GM18861 (cell line): ENCODE measurements around the gene P2RY14.
"Not testable (repeated sequence)": the region's sequence is repeated elsewhere in the genome, so short reads cannot be mapped to it uniquely, and the experiment has no call there.

Experiments
- ATAC-seq: cut with Tn5 transposase; IDR thresholded peaks from one replicate; pipeline ENCODE4 v1.9.1; 2021; ENCODE audit not compliant: unreplicated experiment

Gene P2RY14

DNA sequence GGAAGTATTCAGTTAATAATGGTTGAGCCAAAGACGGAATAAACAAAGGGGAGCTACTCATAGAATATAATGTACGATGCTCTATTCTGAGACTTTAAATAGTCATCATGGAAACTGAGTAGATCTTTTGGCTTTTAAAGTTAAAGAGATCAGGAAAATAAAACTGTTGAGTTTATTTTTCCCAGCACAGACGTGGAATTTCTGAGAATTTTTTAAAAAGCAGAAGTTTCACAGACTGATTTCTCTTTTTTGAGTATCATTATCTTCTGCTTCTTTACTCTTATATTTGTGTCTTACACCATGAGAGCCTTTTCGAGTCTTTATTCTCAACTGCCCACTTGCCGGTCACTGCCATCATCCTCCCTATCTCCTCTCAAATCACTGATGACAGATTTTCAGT lies 13.2 kb downstream of the P2RY14 start:
- ATAC-seq, result no peak

DNA sequence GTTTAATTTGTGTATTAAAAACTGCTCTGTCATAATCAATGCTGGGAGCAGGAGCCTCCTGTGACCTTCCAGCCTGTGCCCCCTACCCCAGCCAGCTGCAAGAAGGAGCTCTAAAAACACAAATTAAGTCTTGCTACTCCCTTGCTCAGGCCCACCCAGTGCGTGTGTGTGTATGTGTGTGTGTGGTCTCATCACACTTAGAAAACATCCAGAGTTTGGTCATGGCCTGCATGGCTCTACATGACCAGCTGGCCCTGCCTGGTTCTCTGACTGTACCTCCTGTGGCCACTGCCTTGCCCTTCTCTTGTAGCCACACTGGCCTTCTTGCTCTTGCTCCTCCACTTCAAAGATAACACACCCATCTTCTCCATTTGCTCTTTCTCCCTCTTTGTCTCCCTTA lies 13.7 kb downstream of the P2RY14 start:
- ATAC-seq, result no peak

DNA sequence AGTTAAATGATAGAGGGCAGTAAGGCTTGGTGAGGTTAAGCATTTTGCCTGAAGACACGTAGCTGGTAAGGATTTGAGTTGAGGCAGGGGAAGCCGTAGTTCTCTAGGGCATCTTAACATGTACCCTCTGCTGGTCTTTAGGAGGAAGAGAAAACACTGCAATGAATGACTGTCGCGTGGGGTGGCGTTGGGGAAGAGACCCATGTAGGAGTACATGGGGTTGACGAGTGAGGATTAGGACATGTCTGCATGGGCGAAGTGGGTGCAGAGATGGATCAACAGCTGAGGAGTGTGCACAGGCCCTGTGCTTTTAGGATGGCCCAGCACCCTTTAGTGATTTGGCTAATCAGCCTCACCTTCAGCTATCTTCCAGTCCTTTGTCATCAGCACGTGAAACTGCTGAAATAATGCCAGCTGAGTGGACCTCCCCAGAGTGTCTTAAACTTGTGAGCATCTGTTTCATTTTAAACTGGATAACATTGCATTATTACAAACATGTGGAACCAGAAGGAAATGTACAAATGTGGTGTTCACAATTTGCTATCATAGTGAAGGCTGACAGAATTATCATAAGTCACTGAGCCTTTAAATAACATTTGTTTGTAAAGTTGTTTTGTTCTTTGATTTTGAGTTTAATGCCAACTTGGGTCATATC lies 15.3 kb downstream of the P2RY14 start:
- ATAC-seq, result no peak

DNA sequence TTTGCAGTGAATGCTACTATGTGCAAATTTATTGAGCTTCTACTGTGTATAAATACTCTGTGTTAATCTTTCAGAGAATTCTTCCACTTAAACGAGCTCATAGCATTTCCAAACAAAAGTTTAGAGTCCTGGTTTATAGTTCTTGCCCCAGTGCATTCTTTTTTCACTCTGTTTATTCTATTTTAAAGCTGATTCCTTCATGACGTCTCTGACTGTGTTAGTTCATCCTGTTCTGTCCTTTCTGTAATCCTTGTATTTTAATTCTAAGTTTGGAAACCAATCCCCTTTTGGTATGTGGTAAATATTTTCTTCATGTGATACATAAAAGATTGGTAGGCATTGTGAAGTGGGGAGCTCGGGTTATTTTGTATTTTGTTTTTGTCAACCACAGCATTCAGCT lies 18.7 kb downstream of the P2RY14 start:
- ATAC-seq, result no peak

DNA sequence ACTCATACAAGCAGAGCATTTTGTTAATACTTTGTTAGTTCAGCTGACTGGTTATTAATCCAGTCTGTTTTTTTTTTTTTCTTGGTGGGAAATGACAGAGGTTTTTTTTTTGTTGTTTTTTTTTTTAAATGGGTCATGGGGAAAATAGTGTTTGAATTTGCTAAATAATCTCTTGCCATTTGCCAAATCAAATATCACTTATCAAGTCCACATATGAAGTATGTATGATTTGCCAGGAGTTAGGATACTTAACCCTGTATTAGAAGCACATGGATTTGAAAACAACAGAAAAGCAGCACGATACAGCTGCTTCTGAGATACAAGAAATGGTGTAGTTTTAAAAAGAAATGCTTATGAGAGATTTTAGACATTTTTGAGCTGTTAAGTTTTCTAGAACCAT lies 21.6 kb downstream of the P2RY14 start:
- no peak for ATAC-seq

DNA sequence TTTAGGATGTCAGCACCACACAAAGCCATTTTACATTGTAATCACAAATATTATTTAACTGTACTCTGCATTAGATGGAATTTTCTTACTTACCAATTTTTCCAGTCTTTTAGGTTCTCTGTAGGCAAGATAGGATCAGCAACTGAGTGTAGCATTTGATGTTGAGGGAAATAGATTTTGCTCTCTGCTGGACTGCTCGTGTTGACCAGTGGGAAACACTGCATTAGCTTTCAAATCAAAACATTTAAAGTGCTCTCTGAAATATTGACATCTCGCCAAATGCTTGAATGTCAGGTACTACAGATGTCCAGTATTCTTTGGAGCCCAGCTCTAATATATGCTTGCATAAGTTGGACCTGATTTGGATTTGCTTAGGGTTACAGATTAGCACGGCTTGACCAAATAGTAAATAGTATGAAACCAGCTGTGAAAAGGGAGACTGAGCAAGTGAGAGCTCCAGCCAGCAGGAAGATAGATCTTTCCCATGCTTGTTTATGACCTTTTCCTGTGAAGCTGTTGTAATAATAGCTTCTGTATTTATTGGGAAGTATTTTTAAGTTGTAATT lies 29.5 kb downstream of the P2RY14 start:
- ATAC-seq, result no peak

DNA sequence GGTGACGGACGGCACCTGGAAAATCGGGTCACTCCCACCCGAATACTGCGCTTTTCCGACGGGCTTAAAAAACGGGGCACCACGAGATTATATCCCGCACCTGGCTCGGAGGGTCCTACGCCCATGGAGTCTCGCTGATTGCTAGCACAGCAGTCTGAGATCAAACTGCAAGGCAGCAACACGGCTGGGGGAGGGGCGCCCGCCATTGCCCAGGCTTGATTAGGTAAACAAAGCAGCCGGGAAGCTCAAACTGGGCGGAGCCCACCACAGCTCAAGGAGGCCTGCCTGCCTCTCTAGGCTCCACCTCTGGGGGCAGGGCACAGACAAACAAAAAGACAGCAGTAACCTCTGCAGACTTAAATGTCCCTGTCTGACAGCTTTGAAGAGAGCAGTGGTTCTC lies 36.3 kb downstream of the P2RY14 start:
- not testable (repeated sequence) for ATAC-seq

DNA sequence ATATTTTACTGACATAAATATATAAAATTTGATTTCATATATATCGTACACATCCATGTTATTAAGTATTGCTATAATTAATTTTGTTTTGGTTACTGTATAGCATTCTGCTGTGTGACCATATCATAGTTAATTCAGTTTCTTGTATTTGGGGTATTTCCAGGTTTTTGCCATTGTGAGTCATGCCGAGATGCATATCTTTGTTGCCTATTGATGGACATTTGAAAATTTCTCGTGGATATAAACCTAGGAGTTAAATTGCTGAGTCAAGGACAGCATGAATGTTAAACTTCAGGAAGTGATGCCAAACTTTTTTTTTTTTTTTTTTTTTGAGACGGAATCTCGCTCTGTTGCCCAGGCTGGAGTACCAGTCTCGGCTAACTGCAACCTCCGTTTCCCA lies 41.6 kb downstream of the P2RY14 start:
- ATAC-seq, result no peak

DNA sequence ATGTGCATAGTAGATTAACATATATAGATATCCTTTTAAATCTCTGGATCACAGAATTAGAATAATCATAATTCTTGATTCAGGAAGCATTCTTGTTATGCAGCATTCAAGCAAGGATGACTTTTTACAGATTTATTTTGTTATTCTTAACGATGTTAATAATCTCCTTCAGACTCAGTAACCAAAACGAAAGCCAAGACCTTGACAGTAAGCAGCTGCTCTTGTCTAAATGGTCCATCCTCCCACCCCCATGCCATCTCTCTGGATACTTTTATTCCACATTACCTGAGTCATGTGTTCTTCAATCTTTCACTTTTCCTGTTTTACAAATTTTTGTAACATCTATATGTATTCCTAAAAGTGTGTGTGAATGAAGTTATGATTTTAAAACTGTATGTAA lies 42.0 kb downstream of the P2RY14 start:
- ATAC-seq, result no peak

DNA sequence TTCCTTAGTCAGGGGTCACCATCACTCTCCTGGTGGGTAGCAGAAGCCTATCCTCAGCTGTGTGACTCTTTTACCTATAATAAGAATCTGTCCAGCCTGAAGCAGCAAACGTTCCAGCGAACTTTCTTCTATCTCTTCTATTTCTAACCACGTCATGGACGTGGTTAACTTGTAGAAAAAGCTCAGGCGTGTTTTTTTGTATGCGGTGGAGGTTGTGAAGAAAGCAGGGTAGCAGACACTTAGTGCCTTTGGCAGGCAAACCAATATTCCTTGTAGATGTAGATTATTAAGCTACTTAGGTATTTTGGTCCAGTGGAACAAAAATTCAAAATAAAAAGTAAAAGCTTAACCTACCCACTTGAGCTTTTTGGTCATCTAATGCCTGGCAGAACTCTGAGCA lies 43.5 kb downstream of the P2RY14 start:
- no peak for ATAC-seq

DNA sequence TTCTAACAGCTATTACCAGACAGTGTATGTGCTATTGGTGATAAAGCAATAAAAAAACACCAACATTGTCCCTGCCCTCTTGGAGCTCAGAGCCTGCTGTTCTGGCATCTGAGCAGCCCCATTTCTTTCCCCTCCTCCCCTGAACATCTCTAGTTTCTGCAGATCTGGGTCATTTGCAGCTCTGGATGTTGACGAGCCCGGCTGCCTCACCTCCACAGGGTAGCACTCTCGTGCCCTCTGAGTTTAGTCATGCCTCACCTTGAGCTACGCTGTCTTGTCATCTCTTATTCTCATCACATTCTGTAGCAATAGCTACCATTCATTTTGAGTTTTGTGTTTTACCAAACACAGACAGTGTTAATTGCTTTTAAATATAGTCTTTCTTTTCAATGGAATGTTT lies 45.4 kb downstream of the P2RY14 start:
- no peak for ATAC-seq

DNA sequence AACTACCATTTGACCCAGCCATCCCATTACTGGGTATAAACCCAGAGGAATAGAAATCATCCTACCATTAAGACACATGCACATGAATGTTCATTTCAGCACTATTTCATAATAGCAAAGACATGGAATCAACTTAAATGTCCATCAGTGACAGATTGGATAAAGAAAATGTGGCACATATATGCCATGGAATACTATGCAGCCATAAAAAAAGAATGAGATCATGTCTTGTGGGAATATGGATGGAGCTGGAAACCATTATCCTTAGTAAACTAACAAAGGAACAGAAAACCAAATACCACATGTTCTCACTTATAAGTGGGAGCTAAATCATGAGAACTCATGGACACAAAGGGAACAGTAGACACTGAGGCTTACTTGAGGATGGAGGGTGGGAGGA lies 45.9 kb downstream of the P2RY14 start:
- ATAC-seq, result not testable (repeated sequence)

DNA sequence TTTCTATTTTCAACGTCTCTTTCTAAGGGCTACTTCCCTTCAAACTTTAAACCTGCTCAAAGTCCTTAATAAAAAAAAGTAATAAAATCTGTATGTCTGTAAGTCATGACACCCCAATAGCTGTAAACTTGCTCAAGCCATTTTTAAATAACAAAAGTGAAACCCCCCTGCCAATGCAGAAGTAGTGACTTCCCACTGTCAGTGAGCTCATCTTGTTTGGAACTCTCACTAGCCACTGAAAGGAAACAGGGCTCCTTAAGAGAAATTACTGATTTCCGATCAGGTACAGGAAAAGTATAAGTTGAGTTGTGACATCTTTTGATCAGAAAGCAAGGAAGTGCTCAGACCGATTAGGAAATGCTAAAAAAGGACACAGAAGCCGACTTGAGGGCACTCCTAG lies 47.7 kb downstream of the P2RY14 start:
- ATAC-seq, result peak; percentile 43

DNA sequence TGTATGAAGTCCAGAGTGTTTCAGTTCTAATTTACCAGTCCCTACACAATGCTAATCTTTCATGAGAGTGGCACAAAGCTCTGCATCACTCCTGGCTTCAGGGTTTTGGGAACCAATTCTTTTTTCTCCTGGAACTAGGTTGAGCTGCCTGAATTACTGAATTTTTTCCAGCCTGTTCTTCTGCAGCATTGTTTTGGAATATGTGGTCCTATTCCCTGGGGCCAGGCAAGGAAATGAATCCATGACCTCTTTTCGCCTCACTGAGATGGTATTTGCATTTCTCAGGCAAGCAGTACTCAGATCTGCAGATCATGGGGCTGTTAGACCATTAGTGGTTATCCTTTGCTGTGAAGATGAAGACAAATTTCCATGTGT lies 49.7 kb downstream of the P2RY14 start:
- ATAC-seq, result no peak

DNA sequence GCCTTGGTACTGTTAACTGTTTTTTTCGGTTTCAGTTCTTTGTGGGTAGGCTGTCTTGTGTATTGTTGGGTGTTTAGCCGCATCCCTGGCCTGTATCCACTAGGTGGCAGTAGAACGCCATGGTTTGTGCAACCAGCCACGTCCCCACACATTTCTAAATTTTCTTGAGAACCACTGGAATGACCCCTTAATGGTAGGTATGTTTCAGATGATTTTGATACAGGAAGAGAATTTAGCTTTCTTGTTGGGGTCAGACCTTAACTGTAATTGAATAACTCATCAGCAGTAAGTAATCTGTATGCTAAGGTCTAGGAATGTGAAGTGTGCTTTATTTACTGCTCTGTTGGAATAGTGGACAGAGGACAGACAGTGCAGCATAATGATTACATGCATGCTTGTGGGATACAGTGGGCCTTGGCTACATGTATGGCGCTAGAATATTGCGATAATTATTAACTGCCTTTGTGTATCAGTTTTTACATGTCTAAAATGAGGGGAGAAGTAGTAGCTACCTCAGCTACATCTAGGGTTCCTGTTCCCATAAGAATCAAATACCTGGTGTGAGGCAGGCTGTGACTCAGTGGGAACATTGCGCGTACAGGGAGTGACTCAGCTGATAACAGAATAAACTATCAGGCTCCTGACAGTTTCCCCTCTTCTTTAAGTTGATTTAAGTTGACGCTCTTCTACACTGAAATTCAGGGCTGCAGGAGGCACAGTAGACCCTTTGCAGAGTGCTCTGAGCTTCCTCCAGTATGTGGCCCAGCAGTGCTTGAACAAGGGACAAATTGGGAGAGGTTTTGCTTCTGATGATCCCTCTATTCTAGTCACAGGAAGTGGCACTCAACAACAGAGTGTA lies 50.3 kb downstream of the P2RY14 start:
- ATAC-seq, result peak; percentile 82

DNA sequence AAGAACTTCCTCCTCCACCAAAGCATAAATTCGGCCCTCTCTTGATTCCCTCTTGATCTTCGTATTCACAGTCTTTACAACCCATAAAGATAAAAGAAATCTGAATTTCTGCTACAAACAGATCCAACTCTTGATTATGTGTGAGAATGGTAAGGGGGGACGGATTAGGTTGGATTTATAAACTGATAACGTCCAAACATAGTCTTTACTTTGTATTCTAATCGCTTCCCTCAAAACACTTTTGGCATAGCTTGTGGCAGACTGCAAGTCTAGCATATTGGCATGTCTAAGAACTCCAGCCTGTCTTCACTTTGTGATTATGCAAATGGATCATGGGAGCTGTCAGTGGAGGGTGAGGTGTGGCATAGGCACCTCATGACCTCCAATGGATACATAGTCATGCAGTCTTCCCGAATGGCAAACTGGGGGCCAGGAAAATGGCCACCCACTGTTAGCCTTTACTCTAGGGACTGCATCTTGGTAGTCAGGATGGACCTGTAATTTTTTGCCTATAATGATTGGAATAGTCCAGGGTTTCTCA lies 51.0 kb downstream of the P2RY14 start:
- ATAC-seq, result peak; percentile 31

DNA sequence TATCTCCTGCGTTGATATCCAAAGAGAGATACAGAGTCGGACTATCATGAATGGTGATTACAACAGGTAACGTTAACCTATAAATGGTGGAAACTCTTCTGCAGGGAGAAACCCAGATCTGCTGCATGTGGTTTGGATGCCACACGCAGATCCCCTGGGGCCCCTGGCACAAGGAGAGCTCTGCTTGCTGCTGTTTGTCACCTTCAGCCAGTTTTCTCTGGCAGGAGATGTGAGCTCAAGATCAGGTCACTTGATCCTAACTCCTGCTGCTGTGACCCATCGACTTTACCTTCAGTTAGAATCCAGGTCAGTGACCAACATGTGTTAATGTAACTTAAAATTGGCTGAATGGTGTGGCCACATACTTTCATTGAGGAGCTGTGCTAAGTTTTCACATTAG lies 51.5 kb downstream of the P2RY14 start:
- no peak for ATAC-seq

DNA sequence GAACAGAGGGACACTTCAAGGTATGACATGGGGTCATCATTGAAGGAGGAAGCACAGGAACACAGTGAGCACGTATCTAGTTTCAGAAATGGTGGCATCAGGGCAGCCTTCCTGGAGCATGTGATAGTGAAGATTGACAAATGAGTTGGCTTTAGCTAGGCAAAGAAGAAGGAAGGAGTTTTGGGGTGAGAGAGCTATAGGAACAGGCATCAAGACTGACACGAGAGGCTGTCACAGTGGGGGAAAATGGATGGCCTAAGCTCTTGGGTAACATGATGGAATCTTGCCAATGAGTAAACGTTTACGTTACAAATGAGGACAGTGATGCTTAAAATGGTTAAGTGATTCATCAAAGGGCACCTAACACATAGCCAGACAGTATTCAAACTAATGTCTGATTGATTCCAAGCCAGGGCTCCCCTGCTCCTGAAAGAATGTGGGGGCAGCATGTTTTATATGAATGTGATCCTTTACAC lies 52.2 kb downstream of the P2RY14 start:
- ATAC-seq, result no peak

DNA sequence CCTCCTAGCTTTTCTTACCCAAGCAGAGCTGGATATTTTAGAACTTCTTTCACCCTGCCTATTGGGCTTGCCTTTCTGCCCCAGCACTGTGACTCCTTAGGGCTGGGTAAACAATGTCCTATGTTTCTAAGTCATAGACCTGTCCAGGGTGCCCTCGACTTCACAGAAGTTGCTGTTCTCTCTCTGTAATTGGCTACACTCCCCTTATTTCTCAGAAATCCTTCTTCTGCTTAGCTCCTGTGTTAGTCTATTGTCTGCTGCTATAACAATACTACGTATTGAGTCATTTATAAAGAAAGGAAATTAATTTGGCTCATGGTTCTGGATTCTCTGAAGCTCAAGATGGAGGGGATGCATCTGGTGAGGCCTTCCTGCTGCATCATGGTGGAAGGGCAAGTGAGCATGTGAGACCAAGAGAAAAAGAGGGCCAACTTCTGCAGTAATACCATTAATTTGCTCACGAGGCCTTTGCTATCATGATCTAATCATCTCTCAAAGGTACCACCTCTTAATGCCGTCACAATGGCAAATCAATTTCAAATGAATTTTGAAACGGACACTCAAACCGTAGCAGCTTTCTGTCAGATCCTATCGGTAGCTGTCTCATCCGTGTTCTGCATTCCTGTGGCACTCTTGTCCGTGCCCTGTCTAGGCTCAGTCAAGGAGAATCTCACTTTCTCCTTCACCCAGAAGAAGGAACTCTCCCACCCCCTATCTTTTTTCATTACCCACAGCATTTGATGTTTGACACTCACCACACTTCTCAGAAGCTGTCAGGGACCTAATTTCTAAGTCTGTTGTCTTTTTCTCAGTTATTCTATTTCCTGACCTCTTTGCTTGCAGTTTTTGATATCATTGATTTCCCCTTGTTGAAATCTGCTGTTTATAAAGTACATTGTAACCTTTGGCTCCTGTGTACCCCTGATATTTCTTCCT lies 53.0 kb downstream of the P2RY14 start:
- no peak for ATAC-seq

DNA sequence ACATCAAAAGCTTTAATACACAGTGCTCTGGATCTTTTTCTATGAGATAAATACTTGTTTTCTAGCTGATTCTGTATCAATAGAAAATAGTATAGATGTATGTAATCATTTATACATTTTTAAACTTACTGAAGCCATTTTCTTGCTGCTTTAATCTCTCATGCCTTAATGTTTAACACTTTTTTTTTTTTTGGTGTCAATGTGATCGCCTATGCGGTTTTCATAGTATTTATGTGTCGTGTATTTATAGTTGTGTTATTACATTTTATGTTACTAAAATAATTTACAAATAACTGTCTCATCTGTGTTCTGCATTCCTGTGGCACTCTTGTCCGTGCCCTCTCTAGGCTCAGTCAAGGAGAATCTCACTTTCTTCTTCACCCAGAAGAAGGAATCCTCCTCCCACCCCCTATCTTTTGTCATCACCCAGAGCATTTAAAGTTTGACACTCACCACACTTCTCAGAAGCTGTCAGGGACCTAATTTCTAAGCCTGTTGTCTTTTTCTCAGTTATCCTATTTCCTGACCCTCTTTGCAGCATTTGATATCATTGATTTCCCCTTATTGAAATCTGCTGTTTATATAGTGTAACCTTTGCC lies 54.0 kb downstream of the P2RY14 start:
- ATAC-seq, result no peak
